Activated naive CD8-positive, alpha-beta T cell treated with anti-CD3 and anti-CD28 coated beads for 36 hours (primary cell): ENCODE results near the gene DMRT3. TPM values are rescaled to one million over a fixed set of nuclear protein-coding genes. Genes with fewer than 3 reads are reported as not detected.
"Not testable (repeated sequence)": the region's sequence is repeated elsewhere in the genome, so short reads cannot be mapped to it uniquely, and the experiment has no call there.

ENCODE experiments used
- DNase-seq: peaks from one replicate; pipeline ENCODE4 v3.0.0; 2021
- H3K27ac Mint-ChIP-seq: one replicate; pipeline ENCODE4 v1.8.0; 2022; ENCODE audit warnings: mild to moderate bottlenecking, moderate library complexity, mixed read lengths
- H3K27me3 Mint-ChIP-seq: one replicate; pipeline ENCODE4 v1.8.0; 2022; ENCODE audit warnings: mild to moderate bottlenecking, mixed read lengths
- H3K36me3 Mint-ChIP-seq: one replicate; pipeline ENCODE4 v1.8.0; 2021; ENCODE audit warnings: mild to moderate bottlenecking, mixed read lengths
- H3K4me1 Mint-ChIP-seq: one replicate; pipeline ENCODE4 v1.8.0; 2021; ENCODE audit warnings: mixed read lengths
- H3K4me3 Mint-ChIP-seq: one replicate; pipeline ENCODE4 v1.8.0; 2022; ENCODE audit warnings: mild to moderate bottlenecking, moderate library complexity, mixed read lengths
- H3K9me3 Mint-ChIP-seq: one replicate; pipeline ENCODE4 v1.8.0; 2022; ENCODE audit warnings: mixed read lengths
- total RNA-seq, 2 experiments: library from RNA; stranded (reverse); gene quantifications; one replicate each; pipeline ENCODE4 v1.2.3, GENCODE V29; 2021

Gene DMRT3
- total RNA-seq, 2 experiments from 2014 or later = not detected

GRCh38 chr9:976943-977837, 735 bp downstream of the DMRT3 start:
- no peak for DNase-seq
- peaks cover 12% of the 10 kb centered on the region for H3K4me1 Mint-ChIP-seq
- no peaks in the 10 kb centered on the region for H3K36me3 Mint-ChIP-seq
- no peaks in the 10 kb centered on the region for H3K9me3 Mint-ChIP-seq
- no peak overlapping the region for H3K4me3 Mint-ChIP-seq
- peaks cover 91% of the 10 kb centered on the region for H3K27me3 Mint-ChIP-seq
- no peak overlapping the region for H3K27ac Mint-ChIP-seq

- H3K36me3 Mint-ChIP-seq = no peaks in the 10 kb centered on the region
- peaks cover 92% of the 10 kb centered on the region for H3K27me3 Mint-ChIP-seq
- no peak overlapping the region for H3K27ac Mint-ChIP-seq
- H3K4me3 Mint-ChIP-seq = no peak overlapping the region
- DNase-seq = no peak
- H3K4me1 Mint-ChIP-seq = peaks cover 11% of the 10 kb centered on the region
- no peaks in the 10 kb centered on the region for H3K9me3 Mint-ChIP-seq
These were observed 1.7 kb downstream of the DMRT3 start for GRCh38 chr9:977838-978830.

GRCh38 chr9:979983-980382, 3.5 kb downstream of the DMRT3 start:
- Mint-ChIP-seq H3K9me3 (no peaks in the 10 kb centered on the region), H3K36me3 (no peaks in the 10 kb centered on the region), H3K27me3 (peaks cover 91% of the 10 kb centered on the region), H3K27ac (no peak overlapping the region), H3K4me3 (no peak overlapping the region), H3K4me1 (peaks cover 3% of the 10 kb centered on the region)
- DNase-seq = no peak

GRCh38 chr9:980640-981039, 4.2 kb downstream of the DMRT3 start:
- Mint-ChIP-seq H3K27me3 (peaks cover 86% of the 10 kb centered on the region), H3K4me3 (no peak overlapping the region), H3K36me3 (no peaks in the 10 kb centered on the region), H3K27ac (no peak overlapping the region), H3K9me3 (no peaks in the 10 kb centered on the region), H3K4me1 (peaks cover 3% of the 10 kb centered on the region)
- no peak for DNase-seq

GRCh38 chr9:981491-981898, 5.0 kb downstream of the DMRT3 start:
- Mint-ChIP-seq H3K27ac (no peak overlapping the region), H3K27me3 (peaks cover 82% of the 10 kb centered on the region), H3K4me1 (peaks cover 3% of the 10 kb centered on the region), H3K4me3 (no peak overlapping the region), H3K36me3 (no peaks in the 10 kb centered on the region), H3K9me3 (no peaks in the 10 kb centered on the region)
- no peak for DNase-seq

GRCh38 chr9:982394-983230, 6.2 kb downstream of the DMRT3 start:
- DNase-seq = no peak
- peaks cover 3% of the 10 kb centered on the region for H3K4me1 Mint-ChIP-seq
- no peak overlapping the region for H3K4me3 Mint-ChIP-seq
- no peaks in the 10 kb centered on the region for H3K9me3 Mint-ChIP-seq
- H3K27ac Mint-ChIP-seq = no peak overlapping the region
- peaks cover 88% of the 10 kb centered on the region for H3K27me3 Mint-ChIP-seq
- H3K36me3 Mint-ChIP-seq = no peaks in the 10 kb centered on the region

GRCh38 chr9:994005-994404, 17.6 kb downstream of the DMRT3 start:
- H3K27ac Mint-ChIP-seq = no peak overlapping the region
- peaks cover 51% of the 10 kb centered on the region for H3K27me3 Mint-ChIP-seq
- no peak overlapping the region for H3K4me3 Mint-ChIP-seq
- H3K9me3 Mint-ChIP-seq = no peaks in the 10 kb centered on the region
- no peaks in the 10 kb centered on the region for H3K36me3 Mint-ChIP-seq
- peaks cover 4% of the 10 kb centered on the region for H3K4me1 Mint-ChIP-seq
- no peak for DNase-seq

GRCh38 chr9:995192-995591, 18.7 kb downstream of the DMRT3 start:
- Mint-ChIP-seq H3K27me3 (peaks cover 46% of the 10 kb centered on the region), H3K9me3 (no peaks in the 10 kb centered on the region), H3K27ac (no peak overlapping the region), H3K4me3 (no peak overlapping the region), H3K36me3 (no peaks in the 10 kb centered on the region), H3K4me1 (peaks cover 6% of the 10 kb centered on the region)
- DNase-seq = no peak

GRCh38 chr9:995781-996180, 19.3 kb downstream of the DMRT3 start:
- Mint-ChIP-seq H3K36me3 (no peaks in the 10 kb centered on the region), H3K27me3 (peaks cover 42% of the 10 kb centered on the region), H3K4me3 (no peak overlapping the region), H3K4me1 (peaks cover 6% of the 10 kb centered on the region), H3K9me3 (no peaks in the 10 kb centered on the region), H3K27ac (no peak overlapping the region)
- no peak for DNase-seq

- H3K4me3 Mint-ChIP-seq, DNase-seq, H3K36me3 Mint-ChIP-seq, H3K4me1 Mint-ChIP-seq, H3K27ac Mint-ChIP-seq, H3K9me3 Mint-ChIP-seq: not testable (repeated sequence)
- H3K27me3 Mint-ChIP-seq = peaks cover 20% of the 10 kb centered on the region
These were observed 22.1 kb downstream of the DMRT3 start for GRCh38 chr9:998299-999110.

- Mint-ChIP-seq H3K4me1 (peaks cover 6% of the 10 kb centered on the region), H3K9me3 (no peaks in the 10 kb centered on the region), H3K27me3 (peaks cover 27% of the 10 kb centered on the region), H3K36me3 (no peaks in the 10 kb centered on the region), H3K27ac (no peak overlapping the region), H3K4me3 (no peak overlapping the region)
- no peak for DNase-seq
These were observed 25.4 kb downstream of the DMRT3 start for GRCh38 chr9:1001838-1002237.

GRCh38 chr9:1002678-1003077, 26.2 kb downstream of the DMRT3 start:
- no peak for DNase-seq
- Mint-ChIP-seq H3K27ac (no peak overlapping the region), H3K9me3 (no peaks in the 10 kb centered on the region), H3K36me3 (no peaks in the 10 kb centered on the region), H3K4me3 (no peak overlapping the region), H3K27me3 (peaks cover 33% of the 10 kb centered on the region), H3K4me1 (peaks cover 6% of the 10 kb centered on the region)

- Mint-ChIP-seq H3K27ac (no peak overlapping the region), H3K9me3 (no peaks in the 10 kb centered on the region), H3K27me3 (peaks cover 47% of the 10 kb centered on the region), H3K36me3 (no peaks in the 10 kb centered on the region), H3K4me3 (no peak overlapping the region), H3K4me1 (peaks cover 5% of the 10 kb centered on the region)
- no peak for DNase-seq
These were observed 28.7 kb downstream of the DMRT3 start for GRCh38 chr9:1005043-1005667.
